ENCODE data around the gene CCDC77.

CCDC77 gene

GRCh38 chr12:452667-453210 lies 51.3 kb downstream of the CCDC77 start:
- DNase-seq (ENCODE audit: low read depth, low spot score): no peak

DNA sequence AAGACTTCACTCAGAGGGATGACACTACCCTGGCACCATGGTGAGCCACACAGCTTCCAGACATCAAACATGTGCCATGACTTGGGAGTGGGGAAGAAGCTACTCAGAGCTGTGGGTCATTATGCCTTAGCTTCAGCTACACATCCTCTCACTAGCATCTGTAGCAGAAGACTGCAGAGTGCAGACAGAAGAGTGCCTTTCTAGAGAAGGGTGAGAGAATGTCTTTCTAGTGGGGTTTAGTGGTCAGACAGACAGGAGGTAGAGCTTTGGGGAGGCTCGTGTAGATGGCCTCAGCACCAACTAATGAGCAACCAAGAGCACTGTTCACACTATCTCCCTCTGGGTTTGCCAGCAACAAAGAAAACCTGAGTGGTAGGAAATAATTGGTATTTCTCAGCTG lies 53.4 kb downstream of the CCDC77 start:
- DNase-seq (ENCODE audit: low read depth, low spot score): no peak

GRCh38 chr12:455821-456220 lies 54.4 kb downstream of the CCDC77 start:
- DNase-seq (ENCODE audit: low read depth, low spot score): no peak

GRCh38 chr12:457676-458075 lies 56.2 kb downstream of the CCDC77 start:
- no peak for DNase-seq (ENCODE audit: low read depth, low spot score)

- no peak for DNase-seq (ENCODE audit: low read depth, low spot score)
Measured at GRCh38 chr12:459050-459429, 57.6 kb downstream of the CCDC77 start.

DNA sequence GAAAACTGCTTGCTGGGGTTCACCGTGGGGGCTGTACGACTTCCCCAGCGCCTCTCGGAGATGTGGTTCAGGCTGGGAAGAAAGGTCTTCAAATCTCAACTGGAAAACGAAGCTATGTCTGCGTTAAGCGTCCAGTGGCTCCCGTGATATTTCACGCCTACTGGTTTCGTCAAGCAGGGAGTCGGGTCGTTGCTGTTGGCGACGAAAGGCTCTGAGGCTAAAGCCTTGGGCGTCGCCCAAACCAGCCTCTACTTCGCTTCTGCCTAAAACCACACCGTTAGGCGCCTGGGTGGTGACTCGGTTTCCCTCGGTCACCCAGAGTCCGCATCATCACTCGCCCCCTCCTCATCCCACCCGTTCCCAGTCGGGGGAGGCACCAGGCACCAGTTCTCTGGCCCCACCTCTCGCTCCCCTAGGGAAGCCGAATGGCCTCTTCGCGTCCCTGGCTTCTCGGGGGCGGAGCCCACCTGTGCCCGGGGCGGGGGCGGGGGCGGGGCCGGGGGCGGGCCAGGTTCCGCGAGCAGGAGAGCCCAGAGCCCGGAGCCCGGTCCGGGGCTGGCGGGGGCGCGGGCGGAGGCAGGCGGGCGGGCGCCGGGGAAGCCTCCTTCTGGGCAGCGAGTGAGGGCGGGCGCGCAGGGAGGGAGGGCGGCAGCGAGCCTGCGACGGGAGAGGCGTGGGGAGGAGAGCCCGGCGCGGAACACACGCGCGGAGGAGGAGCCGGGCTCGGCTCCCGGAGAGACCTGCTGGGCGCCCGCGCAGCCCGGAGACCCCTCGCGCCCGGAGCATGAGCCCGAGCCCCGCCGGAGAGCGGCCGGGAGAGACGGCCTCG lies 58.2 kb downstream of the CCDC77 start, which contains the start of gene B4GALNT3:
B4GALNT3 (plus strand) TSS at position 510 of the 829 bp plus-strand sequence. CDS start 438 bp downstream, outside the sequence.
- no peak for DNase-seq (ENCODE audit: low read depth, low spot score)

GRCh38 chr12:460261-461230 lies 59.1 kb downstream of the CCDC77 start:
- no peak for DNase-seq (ENCODE audit: low read depth, low spot score)

DNA sequence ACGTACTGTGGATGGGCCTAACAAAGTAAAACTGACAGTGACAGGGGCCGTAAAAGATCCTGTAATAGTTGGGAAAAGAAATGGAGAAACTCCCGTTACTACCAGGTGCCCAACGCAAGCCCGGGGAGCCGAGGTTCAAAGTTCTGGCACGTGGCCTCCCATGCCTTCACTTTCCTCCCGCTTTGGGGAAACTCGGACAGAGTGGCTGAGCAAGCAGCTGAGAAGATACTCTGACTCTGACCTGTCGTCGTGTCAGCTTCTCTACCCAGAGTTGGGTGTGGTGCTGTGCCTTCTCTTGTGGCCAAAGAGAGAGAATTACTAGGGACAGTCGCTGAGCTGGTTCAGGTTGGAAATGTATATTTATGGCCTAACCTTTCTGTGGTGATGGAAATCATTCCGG lies 60.0 kb downstream of the CCDC77 start:
- DNase-seq (ENCODE audit: low read depth, low spot score): no peak

GRCh38 chr12:462936-463705 lies 61.7 kb downstream of the CCDC77 start:
- no peak for DNase-seq (ENCODE audit: low read depth, low spot score)

- no peak for DNase-seq (ENCODE audit: low read depth, low spot score)
Measured at GRCh38 chr12:464484-465267, 63.2 kb downstream of the CCDC77 start.

- no peak for DNase-seq (ENCODE audit: low read depth, low spot score)
Measured at GRCh38 chr12:466039-466438, 64.6 kb downstream of the CCDC77 start.

GRCh38 chr12:466762-467161 lies 65.3 kb downstream of the CCDC77 start:
- no peak for DNase-seq (ENCODE audit: low read depth, low spot score)

DNA sequence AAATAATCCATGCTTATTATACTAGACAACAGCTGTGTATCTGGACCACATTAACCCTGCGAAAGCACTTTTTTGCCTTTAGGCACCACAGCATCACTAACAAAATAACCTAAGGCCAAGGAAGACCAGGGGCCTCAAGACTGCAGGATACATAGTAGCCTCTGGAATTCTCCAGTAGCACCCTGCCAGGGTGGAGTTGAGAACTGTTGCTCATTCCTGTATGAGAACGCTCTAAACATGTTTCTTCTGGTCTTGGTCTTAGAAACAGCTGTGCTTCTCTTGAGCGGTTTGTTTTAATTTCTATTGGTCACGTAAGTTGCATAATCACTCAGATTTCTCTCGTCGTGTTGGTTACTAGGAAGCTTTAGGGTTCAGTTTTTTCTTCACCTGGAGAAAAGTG lies 66.1 kb downstream of the CCDC77 start:
- DNase-seq (ENCODE audit: low read depth, low spot score): no peak

DNA sequence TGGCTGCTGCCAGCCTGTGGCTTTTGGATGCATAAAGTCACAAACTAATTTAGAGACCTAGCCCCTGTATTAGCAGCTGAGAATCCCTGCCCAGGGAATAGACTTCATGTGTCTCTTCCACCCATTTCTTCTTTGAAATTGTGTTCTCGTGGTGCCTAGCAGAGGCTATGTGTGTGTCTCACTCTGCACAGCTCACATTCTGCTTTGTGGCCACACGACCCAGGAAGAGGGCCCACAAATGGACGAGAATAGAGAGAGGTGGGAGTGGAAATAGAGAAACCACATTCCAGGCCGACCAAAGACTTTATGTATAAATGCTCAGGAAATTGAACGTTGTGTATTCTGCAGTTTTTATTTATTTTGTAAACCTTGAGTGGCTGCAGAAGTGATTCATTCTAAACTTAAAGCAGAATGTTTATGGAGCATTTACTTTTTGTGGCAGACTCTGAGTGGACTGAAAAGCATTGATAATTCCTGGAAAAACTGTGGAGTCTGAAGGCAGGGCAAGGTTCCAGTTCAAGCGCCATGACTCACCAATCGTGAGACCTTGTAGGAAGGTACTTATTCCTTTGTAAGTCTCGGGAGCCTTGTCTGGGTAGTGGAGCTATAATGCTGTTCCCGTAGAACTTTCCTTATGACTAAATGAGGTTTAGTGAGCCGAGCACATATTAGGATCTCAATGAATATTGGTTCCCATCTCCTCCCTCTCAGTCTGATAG lies 67.4 kb downstream of the CCDC77 start:
- no peak for DNase-seq (ENCODE audit: low read depth, low spot score)

GRCh38 chr12:470133-470532 lies 68.7 kb downstream of the CCDC77 start:
- DNase-seq (ENCODE audit: low read depth, low spot score): no peak

DNA sequence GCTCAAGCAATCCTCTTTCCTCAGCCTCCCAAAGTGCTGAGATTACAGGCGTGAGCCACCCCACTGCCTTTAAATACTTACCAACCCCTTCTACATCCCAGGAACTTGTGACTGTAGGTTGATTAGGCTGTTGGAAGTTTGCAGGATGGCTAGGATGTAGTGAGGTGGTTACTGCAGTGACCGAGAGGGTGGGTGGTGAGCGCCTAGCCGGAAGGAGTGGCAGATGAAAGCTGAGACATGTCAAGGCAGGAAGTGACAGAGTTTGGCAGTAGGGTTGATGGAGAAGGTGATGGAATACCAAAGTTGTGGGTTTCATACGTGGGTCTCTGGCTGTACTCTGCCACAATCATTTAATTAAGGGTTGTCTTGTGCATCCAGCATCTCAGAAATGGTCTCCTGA lies 71.8 kb downstream of the CCDC77 start:
- no peak for DNase-seq (ENCODE audit: low read depth, low spot score)

GRCh38 chr12:473863-474577 lies 72.6 kb downstream of the CCDC77 start:
- DNase-seq (ENCODE audit: low read depth, low spot score): no peak

- no peak for DNase-seq (ENCODE audit: low read depth, low spot score)
Measured at GRCh38 chr12:475286-475685, 73.8 kb downstream of the CCDC77 start.

GRCh38 chr12:479161-479560 lies 77.7 kb downstream of the CCDC77 start:
- no peak for DNase-seq (ENCODE audit: low read depth, low spot score)
